Hepatocyte (in vitro differentiated cells): ENCODE data around the gene IMMP2L.

ENCODE experiments used
- CTCF ChIP-seq: fragments of 200-600 bp; sonication (generic); IDR thresholded peaks from 2 replicates; pipeline ENCODE4 v1.5.1; 2016; ENCODE audit warnings: antibody characterized with exemption, mild to moderate bottlenecking; ENCODE audit not compliant: poor library complexity
- EZH2 ChIP-seq: fragments of 200-600 bp; sonication (generic); IDR thresholded peaks from 2 replicates; pipeline ENCODE4 v1.6.1; 2016; ENCODE audit warnings: antibody characterized with exemption, mild to moderate bottlenecking, borderline replicate concordance
- EZH2phosphoT487 ChIP-seq: fragments of 200-600 bp; sonication (generic); IDR thresholded peaks from one replicate; pipeline ENCODE4 v1.6.1; 2018; ENCODE audit warnings: antibody characterized with exemption, mild to moderate bottlenecking, low read depth, moderate library complexity; ENCODE audit not compliant: unreplicated experiment, severe bottlenecking

DNA sequence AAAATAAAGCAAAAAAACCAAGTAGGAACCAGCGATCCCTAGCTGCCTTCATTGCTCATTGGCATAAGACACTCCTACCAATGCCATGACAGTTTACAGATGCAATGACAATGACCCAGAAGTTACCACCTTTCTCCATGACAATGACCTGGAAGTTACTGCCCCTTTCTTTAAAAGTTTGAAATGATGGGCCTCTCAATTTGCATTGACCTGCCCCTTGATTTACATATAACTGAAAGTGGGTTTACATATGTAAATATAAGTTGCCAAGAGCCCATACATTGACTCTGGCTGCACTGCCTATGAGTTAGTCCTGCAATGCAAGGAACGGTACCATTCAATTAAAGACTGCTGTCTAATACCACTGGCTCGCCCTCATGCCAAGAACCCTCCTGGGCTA is 712.1 kb downstream of the IMMP2L start:
- TF ChIP-seq CTCF (no peak), EZH2 (no peak), EZH2phosphoT487 (no peak)
